GM19463 (cell line): Measurements from ENCODE around the gene RNF220.
"Not testable (repeated sequence)": the region's sequence is repeated elsewhere in the genome, so short reads cannot be mapped to it uniquely, and the experiment has no call there.

ENCODE experiments used
- ATAC-seq: cut with Tn5 transposase; IDR thresholded peaks from one replicate; pipeline ENCODE4 v1.9.1; 2021; ENCODE audit warnings: mild to moderate bottlenecking, moderate library complexity; ENCODE audit not compliant: unreplicated experiment

Gene RNF220

DNA sequence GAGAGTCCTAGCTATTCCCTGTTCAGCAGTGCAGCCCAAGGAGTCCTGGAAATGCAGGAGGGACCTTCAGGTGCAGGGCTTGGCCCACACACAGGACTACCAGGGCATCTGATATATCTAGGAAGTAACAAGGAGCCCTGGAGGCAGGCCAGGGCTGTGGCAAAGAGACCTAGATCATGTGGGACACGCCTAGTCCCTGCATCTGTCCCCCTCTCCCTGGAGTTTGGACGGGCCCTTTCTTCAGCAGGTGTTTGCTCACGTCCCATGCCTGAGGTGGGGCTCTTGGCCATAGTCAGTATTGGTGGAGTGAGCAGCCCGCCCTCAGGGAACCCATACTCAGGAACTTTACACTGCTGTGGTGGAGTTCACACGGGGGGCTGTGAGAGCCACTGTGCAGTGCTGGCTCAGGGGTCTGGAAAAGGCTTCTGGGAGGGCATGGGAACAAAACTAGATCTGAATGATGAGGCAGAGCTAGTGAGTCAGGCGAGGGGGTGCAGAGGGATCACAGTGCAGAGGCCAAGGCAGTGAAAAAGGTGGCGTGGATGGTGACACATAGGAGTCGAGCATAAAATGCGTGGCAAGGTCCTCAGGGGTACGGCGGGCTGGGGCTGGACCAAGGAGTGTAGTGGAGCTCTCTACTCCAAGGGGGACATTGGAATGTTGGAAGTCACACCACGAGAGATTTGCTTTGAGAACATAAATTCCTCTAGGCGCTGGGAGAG, 243.6 kb downstream of the RNF220 start:
- no peak for ATAC-seq

DNA sequence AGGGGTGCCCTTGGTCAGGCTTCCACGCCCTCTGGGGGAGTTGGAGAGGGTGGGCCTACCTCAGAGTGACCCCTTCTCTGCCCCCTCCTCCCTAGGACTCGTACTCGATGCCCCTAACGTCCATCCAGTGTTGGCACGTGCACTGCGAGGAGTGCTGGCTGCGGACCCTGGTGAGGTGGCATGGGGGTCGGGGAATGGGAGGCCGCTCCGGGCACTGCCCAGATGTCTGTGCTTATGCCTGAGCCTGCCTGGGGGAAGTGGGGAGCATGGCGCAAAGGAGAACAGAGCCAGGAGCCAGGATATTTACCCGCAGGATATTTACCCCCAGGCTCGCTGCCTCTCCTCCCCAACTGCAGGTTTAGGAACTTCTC, 244.7 kb downstream of the RNF220 start:
- no peak for ATAC-seq

DNA sequence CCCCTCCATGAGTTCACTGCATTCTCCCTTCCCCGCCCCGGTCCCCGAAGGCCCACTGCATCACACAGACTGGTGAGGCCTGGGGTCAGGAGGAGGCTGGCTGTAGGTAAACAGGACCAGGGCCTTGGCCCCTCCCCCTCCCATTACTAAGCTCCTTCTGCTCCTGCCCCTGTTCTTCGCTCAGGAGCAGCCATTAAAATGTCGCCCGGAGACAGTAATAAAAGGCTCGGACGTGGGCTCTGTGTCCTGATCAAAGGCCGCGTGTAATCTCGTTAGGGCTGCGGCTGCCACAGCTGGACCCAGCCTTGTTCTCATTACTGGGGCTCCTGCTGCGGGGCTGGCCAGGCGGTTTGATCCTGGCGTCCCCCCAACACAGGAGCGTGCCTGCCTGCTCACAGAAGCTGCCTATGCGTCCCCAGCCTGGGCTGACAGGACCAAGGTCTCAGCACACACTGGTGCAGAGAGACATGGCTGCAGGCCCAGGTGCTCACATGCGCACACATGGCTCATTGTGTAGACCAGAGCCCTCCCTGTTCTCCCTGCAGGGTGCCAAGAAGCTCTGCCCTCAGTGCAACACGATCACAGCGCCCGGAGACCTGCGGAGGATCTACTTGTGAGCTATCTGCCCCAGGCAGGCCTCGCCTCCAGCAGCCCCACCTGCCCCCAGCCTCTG, 245.2 kb downstream of the RNF220 start:
- no peak for ATAC-seq

DNA sequence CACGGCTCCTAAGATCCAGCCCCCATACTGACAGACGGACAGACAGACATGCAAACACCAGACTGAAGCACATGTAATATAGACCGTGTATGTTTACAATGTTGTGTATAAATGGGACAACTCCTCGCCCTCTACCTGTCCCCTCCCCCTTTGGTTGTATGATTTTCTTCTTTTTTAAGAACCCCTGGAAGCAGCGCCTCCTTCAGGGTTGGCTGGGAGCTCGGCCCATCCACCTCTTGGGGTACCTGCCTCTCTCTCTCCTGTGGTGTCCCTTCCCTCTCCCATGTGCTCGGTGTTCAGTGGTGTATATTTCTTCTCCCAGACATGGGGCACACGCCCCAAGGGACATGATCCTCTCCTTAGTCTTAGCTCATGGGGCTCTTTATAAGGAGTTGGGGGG, 246.0 kb downstream of the RNF220 start:
- no peak for ATAC-seq

DNA sequence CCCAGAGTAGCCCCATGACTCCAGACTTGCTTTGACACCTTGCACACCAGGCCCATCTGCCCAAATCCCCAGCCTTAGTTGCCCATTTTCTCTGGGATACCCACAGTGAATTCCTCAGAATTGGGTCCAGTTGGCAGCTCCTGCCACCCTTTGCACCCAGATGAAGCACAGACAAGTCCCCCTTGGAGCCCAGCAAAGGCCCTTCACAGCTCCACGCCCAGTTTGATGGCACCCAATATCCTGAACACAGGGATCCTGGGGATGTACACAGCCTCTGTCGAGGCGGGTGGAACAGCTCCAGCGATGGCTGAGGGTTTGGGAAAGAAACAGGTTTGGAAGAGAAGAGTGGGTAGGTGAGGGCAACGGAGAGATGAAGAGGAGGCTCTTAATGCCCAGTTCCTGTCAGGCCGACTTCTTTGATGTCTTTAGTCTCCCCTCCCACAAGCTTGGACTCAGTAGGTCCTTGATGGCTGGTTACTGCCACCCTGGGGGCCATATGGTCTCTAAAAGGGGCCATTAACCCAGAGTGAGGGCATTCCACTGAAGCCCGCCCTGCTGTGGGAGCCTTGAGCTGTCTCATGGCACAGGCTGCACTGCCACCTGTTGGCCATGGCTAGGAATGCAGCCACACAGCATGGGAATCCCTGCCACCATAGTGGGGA, 247.5 kb downstream of the RNF220 start:
- peak; percentile 65 for ATAC-seq

DNA sequence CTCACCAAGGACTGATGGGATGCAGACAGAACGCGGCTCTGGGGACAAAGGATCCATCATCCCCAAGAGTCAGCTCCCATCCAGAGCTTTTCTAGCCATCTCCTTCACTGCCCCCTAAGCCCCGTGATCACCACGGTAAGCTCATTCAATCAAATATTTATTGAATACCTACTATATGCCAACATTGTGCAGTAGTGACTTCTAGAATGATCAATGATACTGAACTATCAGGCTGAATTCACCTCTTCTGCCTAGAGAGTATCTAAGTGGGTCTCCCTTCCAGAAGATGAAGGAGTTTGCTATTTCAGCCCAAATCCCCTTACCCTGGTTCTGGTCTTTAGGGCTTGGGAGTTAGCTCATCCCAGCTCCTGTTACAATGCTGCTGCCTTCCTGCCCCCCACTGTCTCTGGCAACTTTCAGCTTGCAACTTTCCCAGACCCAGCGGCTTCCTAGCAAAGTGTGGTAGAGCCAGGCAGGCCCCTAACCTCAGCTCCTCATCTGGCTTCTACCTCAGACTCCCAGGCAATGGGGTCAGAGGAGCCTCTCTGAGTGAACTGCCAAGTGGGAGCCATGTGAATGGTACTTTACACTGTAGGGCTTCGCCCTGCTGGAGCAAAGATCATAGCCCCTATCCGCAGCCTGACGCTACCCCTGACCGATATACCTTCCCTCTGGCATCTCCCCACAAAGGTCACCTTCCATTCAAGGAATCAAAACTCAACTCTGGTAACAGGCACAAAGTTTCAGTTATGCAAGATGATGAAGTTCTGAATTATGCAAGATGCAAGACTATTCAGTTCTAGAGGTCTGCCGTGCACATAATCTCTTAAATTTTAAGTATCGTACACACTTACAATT, 248.3 kb downstream of the RNF220 start:
- ATAC-seq: no peak

DNA sequence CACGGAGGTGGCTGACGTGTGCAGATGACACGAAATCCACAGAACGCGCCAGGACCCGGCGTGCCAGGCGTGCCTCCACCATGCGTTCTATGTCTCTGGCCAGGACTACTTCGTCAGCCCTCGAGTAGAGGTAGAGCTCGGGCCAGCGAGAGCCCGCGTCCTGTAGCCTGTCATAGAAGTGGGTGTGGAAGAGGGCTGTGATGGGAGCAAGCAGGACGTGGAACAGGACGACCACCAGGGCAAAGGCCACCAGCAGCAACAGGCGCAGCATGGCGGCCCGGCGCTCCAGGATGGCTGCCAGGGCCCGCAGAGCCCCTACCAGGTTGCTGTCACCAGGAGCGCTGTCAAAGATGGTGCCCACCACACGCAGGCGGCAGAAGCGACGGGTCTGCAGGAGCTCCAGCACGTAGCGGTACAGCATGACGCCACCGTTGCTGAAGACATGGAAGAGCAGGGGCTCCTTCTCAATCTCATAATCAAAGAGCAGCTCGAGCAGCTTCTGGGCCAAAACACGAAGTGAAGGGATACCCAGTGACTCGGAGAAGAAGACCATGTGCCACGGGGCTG, 249.6 kb downstream of the RNF220 start:
- ATAC-seq: no peak

DNA sequence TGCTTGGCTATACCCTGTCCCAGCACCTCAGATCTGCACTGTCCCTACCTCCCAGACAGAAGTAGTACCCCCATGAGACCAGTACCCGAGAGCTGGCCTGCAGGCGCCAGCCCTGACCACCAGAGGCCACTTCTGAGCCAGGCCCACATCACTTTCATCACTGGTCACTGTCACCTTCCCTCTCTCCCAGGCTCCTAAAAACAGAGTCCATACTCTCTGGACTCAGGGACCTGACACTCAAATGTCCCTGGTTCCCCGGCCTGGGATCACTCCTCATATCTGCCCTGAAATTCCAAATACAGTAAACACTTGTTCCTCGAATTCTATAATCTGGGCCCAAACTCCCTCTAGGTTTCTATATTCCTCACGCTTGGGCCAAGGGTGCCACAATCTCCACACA, 250.6 kb downstream of the RNF220 start:
- ATAC-seq: no peak

DNA sequence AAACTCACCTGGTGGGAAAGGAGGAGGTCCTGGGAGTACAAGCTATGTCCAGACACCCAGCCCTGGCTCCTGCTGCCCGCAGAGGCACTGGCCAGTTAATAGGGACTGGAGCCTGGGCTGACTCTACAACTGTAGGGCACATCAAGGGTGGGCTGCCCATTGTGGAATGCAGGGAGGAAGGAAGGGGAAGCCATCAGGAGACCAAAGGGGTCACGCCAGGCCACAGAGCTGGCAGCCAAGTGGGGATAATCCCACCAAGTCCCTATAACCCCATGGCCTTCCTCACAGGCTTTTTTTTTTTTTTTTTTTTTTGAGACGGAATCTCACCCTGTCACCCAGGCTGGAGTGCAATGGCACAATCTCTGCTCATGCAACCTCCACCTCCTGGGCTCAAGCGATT, 254.5 kb downstream of the RNF220 start:
- no peak for ATAC-seq

DNA sequence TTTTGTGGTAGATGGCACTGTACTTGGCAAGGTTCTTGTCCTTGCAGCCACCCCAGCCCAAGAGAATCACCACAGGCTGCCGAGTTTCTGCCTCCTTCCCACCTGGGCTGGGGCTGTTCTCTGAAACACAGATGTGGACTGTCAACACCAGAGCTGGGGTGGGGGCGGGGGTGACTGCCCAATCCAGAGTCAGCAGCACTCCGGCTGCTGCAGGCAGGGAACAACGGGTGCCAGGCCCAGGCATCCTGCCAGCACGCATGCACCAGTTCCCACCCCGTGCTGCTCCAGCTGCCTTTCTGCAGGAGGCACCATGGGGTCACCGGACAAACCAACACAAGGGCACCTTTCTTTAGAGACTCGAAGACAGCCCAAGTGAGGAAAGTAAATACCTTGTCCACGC, 255.1 kb downstream of the RNF220 start:
- no peak for ATAC-seq

DNA sequence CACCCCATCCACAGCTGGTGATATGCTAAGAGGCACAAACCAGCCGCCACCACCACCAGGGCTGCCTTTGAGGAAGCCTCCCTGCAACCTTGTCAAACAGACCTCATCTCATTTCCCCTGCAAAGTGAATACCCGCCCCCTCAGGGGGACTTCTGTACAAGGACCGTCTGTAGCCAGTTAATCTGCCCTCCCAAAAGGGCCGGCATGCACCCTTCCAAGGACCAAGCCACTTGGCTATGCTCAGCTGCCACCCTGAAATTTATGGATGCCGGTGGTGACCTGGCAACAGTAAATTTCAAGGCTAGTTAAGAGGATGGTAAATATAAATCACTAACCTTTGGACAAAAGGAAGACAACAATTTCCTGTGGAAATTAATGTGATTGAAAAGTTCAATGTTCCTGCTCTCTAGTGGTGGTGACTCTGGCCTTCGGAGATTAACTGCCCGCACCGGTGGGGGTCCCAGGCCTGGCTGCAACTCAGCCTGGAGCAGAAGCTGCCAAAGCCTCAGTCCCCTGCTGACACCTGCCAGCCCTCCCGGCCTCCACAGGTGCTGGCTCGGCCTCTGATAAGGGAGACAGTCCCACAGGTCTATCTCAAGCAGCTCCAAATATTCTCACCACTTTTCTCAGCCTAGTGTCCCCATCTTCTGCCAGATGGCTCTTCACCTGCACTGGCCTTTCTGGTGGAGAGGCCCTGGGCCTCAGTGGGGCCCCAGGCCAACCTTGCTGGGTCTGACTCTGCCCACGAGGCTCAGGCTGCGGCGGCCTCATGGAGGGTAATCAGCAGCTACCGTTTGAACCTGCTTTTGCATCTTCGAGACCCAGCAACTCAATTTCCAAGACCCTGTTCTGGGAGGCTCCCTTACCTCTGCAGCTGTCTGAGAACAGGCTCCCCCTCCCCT, 257.0 kb downstream of the RNF220 start:
- ATAC-seq: no peak

DNA sequence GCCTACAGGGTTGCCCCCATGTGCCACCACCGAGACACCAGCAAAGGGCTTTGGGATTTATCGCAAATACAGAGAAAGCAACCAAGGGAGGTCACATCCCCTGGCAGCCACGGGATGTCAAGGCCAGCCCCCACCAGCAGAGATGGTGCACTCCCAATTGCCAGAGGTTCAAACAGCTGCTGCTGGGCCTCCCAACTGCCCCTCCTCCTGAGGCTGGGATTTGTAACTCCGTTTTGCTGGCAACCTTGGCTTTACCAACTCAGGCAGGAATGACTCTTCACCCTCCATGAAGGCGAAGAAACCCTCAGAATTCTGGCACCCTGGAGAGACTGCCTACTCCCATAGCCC, 257.6 kb downstream of the RNF220 start:
- no peak for ATAC-seq

DNA sequence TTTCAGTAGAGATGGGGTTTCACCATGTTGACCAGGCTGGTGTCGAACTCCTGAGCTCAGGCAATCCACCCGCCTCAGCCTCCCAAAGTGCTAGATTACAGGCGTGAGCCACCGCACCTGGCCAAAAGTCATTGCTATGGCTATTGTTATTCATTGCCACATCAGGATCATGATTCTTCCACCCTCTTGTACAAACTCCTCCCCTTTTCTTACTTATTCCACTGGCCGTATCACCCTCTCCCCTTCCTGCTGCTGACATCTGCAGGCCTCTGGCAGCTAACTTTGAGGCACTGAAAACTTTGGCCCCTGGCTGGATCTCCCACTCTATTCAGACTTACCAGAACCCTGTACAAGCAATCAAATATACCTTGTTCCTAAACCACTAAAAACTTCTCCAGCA, 258.4 kb downstream of the RNF220 start:
- ATAC-seq: no peak

DNA sequence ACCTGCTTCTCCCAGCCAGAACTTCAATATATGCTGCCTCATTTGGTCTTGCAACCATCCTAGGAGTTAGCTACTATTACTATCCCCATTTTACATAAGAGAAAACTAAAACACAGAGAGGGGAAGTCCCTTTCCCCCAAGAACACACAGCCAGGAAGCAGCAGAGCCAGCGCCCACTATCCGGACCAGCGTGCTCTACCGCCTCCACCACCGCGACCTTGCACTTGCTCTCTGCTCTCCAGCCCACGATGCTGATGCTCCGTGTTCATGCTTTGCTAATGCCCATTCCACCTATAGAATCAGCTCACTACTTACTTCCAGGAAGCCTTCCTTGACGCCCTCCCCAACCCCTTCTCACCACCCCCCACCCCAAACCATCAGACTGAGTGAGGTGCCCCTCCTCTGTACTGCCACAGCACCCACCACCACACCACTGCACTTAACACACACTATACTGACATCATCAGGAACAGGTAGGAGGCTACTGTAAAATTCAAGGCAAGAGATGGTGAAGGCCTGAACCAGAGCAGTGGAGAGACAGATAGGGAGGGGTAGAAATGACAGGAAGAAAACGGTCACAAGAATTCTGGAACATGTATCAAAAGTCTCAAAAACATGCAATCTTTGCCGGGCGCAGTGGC, 259.8 kb downstream of the RNF220 start:
- ATAC-seq: no peak

DNA sequence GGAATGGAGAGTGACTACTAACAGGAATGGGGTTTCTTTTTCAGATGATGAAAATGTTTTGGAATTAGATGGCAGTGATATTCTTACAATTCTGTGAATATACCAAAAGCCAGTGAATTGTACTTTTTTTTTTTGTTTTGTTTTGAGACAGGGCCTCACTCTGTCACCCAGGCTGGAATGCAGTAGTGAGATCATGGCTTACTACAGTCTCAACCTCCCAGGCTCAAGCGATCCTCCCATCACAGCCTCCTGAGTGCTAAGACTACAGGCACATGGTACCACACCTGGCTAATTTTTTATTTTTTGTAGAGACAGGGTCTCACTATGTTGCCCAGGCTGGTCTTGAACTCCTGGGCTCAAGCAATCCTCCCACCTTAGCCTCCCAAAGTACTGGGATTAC, 261.7 kb downstream of the RNF220 start:
- not testable (repeated sequence) for ATAC-seq

DNA sequence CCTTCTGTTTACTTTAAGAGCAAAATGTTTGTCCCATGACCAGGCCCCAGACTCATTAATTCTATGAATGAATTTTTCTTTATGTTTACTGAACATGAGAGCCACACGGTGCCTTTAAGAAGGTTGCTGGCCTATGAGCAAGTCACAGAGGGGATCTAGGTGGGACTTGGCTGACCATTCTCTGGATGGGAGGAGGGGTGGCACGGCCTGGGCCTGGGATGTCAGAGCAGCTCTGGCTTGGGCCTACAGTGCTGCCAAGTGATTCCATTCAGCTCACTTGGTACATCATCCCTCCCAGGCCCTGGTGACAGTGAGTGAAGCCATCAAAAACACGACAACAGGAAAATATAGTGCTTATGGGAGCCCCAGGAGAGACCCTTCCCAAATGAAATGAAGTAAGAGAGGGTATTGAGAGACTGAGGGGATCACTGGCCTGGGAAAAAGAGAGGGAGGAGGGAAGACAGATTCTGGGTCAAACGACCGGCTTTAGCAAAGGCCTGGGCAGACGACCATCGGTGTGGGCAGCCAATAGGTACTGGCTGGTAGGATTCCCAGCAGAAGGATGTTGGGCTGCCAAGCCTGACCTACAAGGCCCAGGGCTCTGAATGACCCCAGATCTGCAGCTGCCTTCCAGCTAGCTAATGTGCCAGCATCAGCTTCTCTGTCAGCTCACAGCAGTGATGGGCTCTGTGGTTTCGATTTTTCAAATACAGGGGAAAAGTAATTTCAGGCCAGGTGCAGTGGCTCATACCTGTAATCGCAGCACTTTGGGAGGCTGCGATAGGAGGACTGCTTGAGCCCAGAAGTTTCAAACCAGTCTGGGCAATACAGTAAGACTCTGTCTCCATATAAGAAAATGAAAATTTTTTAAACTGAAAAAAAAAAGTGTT, 265.9 kb downstream of the RNF220 start:
- ATAC-seq: no peak

DNA sequence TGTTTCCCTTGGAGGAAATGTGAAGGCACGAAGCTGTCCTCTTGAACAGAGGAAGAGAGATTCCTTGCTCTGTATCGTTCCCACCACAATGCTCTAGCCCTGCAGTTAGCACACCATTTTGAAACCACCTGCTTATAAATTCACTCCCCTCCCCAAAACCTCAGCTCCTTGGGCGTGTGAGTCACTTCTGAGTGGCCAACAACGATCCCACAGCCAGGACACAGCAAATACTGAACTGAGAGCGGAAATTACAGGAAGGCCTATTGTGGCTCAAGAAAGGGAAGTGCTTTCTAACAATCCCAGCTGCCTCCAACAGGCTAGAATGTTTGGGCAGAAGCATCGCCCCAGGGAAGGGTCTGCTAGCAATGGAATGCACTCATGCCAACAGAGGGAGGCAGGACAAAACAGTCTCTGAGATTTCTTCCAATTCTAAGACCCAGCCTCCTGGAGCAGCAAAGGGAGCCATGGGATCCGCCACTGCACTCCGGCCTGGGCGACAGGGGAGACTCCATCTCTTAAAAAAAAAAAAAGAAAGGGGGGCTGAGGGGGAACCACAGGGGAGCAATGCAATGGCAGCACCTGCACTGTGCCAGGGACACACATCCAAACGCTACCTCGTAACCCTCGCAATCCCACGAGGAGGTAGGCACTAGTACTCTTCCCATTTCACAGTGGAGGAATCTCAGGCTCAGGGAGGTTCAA, 267.4 kb downstream of the RNF220 start:
- ATAC-seq: no peak
